ENCODE data around the gene IQCE.
A peak's percentile ranks its signal among the peaks of the same experiment; 100 is the strongest.

Gene IQCE

GRCh38 chr7:2566890-2567678 is 8.3 kb downstream of the IQCE start:
- Histone ChIP-seq H4K20me1 (ENCODE audit: insufficient read depth, low read length) (no peaks in the 10 kb centered on the region), H3K27ac (ENCODE audit: low read length) (peak overlapping the region; percentile 62), H3K4me1 (ENCODE audit: low read length) (peaks cover 14% of the 10 kb centered on the region), H3K4me3 (ENCODE audit: low read length) (peak overlapping the region; percentile 48), H3K27me3 (replicated peaks; ENCODE audit: insufficient read depth, low read length) (no peaks in the 10 kb centered on the region), H3K9ac (ENCODE audit: low read length) (peak overlapping the region; percentile 28; the same call in 1 of the 2 replicates), H3K4me2 (ENCODE audit: low read depth, low read length) (peak overlapping the region; percentile 87), H2AFZ (ENCODE audit: low read length) (peak overlapping the region; percentile 22), H3K9me2 (replicated peaks; ENCODE audit: insufficient read depth, low read length) (no peaks in the 10 kb centered on the region), H3K79me2 (ENCODE audit: low read length) (peaks cover 16% of the 10 kb centered on the region), H3K9me3 (replicated peaks; ENCODE audit: insufficient read depth, low read length) (no peaks in the 10 kb centered on the region), H3F3A (ENCODE audit: insufficient read depth, low read length) (peaks cover 16% of the 10 kb centered on the region), H3K36me3 (replicated peaks; ENCODE audit: insufficient read depth, low read length) (no peaks in the 10 kb centered on the region)
- DNase-seq: peak; percentile 92
- TF ChIP-seq EZH2 (optimal IDR thresholded peaks at IDR 0.05; ENCODE audit: low read depth, low read length) (no peak), EZH2phosphoT487 (IDR thresholded peaks at IDR 0.05; ENCODE audit: low read length) (no peak), CTCF (IDR thresholded peaks at IDR 0.05; ENCODE audit: low read length) (peak; percentile 66)

DNA sequence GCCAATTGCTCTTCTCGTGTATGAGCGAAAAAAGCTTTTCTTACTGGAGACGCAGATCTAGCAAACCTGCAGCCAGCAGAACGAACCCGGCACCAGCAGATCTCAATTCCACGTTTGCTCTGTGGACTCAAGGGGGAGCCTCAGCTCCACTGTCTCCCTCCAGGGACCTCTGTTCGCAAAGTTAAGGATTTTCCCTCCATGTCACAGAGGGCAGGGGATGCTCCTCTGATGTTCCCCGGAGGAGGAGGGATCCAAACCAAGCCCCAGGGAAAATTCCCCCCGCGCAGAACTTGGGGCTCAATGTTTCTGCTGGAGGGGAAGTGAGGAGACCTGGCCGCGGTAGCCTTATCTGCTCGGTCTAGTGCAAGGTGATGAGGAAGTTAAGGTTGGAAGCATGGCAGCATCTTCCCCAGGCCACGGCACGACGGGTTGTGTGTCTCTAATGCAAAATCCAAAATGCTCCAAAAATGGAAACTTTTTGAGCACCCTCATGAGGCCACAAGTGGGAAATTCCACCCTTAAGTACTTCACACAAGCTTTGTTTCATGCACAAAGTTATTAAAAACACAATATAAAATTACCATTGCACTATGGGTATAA is 9.0 kb downstream of the IQCE start:
- Histone ChIP-seq H3K4me1 (ENCODE audit: low read length) (peaks cover 14% of the 10 kb centered on the region), H3K9ac (ENCODE audit: low read length) (peak overlapping the region; percentile 28; the same call in 1 of the 2 replicates), H3K27me3 (replicated peaks; ENCODE audit: insufficient read depth, low read length) (no peaks in the 10 kb centered on the region), H3K79me2 (ENCODE audit: low read length) (peaks cover 13% of the 10 kb centered on the region), H3F3A (ENCODE audit: insufficient read depth, low read length) (peaks cover 16% of the 10 kb centered on the region), H3K9me2 (replicated peaks; ENCODE audit: insufficient read depth, low read length) (no peaks in the 10 kb centered on the region), H2AFZ (ENCODE audit: low read length) (peak overlapping the region; percentile 22), H3K9me3 (replicated peaks; ENCODE audit: insufficient read depth, low read length) (no peaks in the 10 kb centered on the region), H3K4me3 (ENCODE audit: low read length) (peak overlapping the region; percentile 48), H4K20me1 (ENCODE audit: insufficient read depth, low read length) (no peaks in the 10 kb centered on the region), H3K36me3 (replicated peaks; ENCODE audit: insufficient read depth, low read length) (no peaks in the 10 kb centered on the region), H3K4me2 (ENCODE audit: low read depth, low read length) (peak overlapping the region; percentile 87), H3K27ac (ENCODE audit: low read length) (peak overlapping the region; percentile 62; the same call in 1 of the 2 replicates)
- TF ChIP-seq EZH2 (optimal IDR thresholded peaks at IDR 0.05; ENCODE audit: low read depth, low read length) (no peak), EZH2phosphoT487 (IDR thresholded peaks at IDR 0.05; ENCODE audit: low read length) (no peak), CTCF (IDR thresholded peaks at IDR 0.05; ENCODE audit: low read length) (no peak)
- no peak for DNase-seq

GRCh38 chr7:2568521-2569223 is 9.9 kb downstream of the IQCE start:
- DNase-seq: no peak
- Histone ChIP-seq H3K4me2 (ENCODE audit: low read depth, low read length) (no peak overlapping the region), H3K4me3 (ENCODE audit: low read length) (no peak overlapping the region), H3K27me3 (replicated peaks; ENCODE audit: insufficient read depth, low read length) (no peaks in the 10 kb centered on the region), H3K9ac (ENCODE audit: low read length) (no peak overlapping the region), H2AFZ (ENCODE audit: low read length) (no peak overlapping the region), H3K4me1 (ENCODE audit: low read length) (peaks cover 14% of the 10 kb centered on the region), H4K20me1 (ENCODE audit: insufficient read depth, low read length) (no peaks in the 10 kb centered on the region), H3K9me3 (replicated peaks; ENCODE audit: insufficient read depth, low read length) (no peaks in the 10 kb centered on the region), H3K27ac (ENCODE audit: low read length) (no peak overlapping the region), H3F3A (ENCODE audit: insufficient read depth, low read length) (peaks cover 16% of the 10 kb centered on the region), H3K36me3 (replicated peaks; ENCODE audit: insufficient read depth, low read length) (no peaks in the 10 kb centered on the region), H3K79me2 (ENCODE audit: low read length) (peaks cover 10% of the 10 kb centered on the region), H3K9me2 (replicated peaks; ENCODE audit: insufficient read depth, low read length) (no peaks in the 10 kb centered on the region)
- TF ChIP-seq EZH2phosphoT487 (IDR thresholded peaks at IDR 0.05; ENCODE audit: low read length): no peak

All from MM.1S (cell line).